HG03439 (cell line): Measurements from ENCODE around the gene COQ8B.

Experiments
- ATAC-seq: cut with Tn5 transposase; IDR thresholded peaks from one replicate; pipeline ENCODE4 v1.9.1; 2021; ENCODE audit warnings: mild to moderate bottlenecking, moderate library complexity; ENCODE audit not compliant: unreplicated experiment

Gene COQ8B

DNA sequence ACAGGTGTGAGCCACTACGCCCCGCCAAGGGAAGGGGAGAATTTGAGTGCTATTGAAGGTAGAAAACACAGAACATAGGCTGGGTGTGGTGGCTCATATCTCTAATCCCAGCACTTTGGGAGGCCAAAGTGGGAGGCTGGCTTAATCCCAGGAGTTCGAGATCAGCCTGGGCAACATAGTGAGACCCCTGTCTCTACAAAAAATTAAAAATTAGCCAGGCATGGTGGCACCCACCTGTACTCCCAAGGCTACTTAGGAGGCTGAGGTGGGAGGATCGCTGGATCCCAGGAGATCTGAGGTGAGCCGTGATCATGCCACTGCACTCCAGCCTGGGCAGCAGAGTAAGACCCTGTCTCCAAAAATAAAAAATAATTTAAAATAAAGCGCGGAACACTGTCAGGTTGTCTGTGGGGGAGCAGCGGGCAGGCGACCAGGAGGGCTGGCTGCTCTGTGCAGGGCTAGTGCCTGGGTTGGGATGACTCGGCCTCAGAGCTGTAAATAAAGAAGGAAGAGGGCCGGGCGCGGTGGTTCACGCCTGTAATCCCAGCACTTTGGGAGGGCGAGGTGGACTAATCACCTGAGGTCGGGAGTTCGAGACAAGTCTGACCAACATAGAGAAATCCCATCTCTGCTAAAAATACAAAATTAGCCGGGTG lies 74.5 kb downstream of the COQ8B start:
- no peak for ATAC-seq
